CD4-positive, alpha-beta T cell (primary cell): ENCODE results near the gene MARCHF6. TPM values are rescaled to one million over a fixed set of nuclear protein-coding genes. Genes with fewer than 3 reads are reported as not detected.
"Not testable (repeated sequence)": the region's sequence is repeated elsewhere in the genome, so short reads cannot be mapped to it uniquely, and the experiment has no call there.

Experiments used
- ATAC-seq: fragments of 200-7000 bp; cut with Tn5 transposase; one replicate; pipeline ENCODE4 v1.10.0; 2022; ENCODE audit warnings: mild to moderate bottlenecking; ENCODE audit not compliant: poor library complexity
- CTCF ChIA-PET: fragments of 350-600 bp; sonication (Branson Sonifier 250); formaldehyde crosslinking; loops from one replicate; lab custom pipeline; 2021; ENCODE audit warnings: antibody characterized with exemption, inconsistent platforms; lab: Charles Lee
- POLR2A ChIA-PET: fragments of 350-600 bp; sonication (Branson Sonifier 250); formaldehyde crosslinking; loops from one replicate; lab custom pipeline; 2021; ENCODE audit warnings: antibody characterized with exemption, inconsistent platforms; lab: Charles Lee
- DNase-seq, 14 experiments: peaks; one replicate each; pipeline ENCODE4 v3.0.0-alpha.2; 2013 to 2020; ENCODE audit warnings: mixed read lengths in 2 of 14
- H3K27ac ChIP-seq, 2 donors: one replicate each; pipeline versions ENCODE4 v1.5.1 to v1.7.0; 2013; ENCODE audit warnings: low read length in 2 of 2, low read depth in 1 of 2, mild to moderate bottlenecking in 1 of 2
- H3K27me3 ChIP-seq, 2 experiments: 1 replicate in 1 of 2; 2 replicates in 1 of 2; pipeline versions ENCODE4 v1.6.1 to v1.7.0; 2013; ENCODE audit warnings: low read length in 2 of 2, control low read depth in 1 of 2, mild to moderate bottlenecking in 1 of 2, moderate library complexity in 1 of 2; ENCODE audit not compliant: insufficient read depth in 2 of 2, control insufficient read depth in 1 of 2
- H3K36me3 ChIP-seq: one replicate; pipeline ENCODE4 v1.6.1; 2013; ENCODE audit warnings: low read length, control low read depth; ENCODE audit not compliant: insufficient read depth
- H3K4me1 ChIP-seq: one replicate; pipeline ENCODE4 v1.6.1; 2013; ENCODE audit warnings: low read length, control low read depth; ENCODE audit not compliant: insufficient read depth
- H3K4me3 ChIP-seq: one replicate; pipeline ENCODE4 v1.5.1; 2013; ENCODE audit warnings: mild to moderate bottlenecking, low read length, moderate library complexity
- H3K9me3 ChIP-seq, 2 experiments: 1 replicate in 1 of 2; 2 replicates in 1 of 2; pipeline versions ENCODE4 v1.6.1 to v1.7.0; 2013; ENCODE audit warnings: low read length in 2 of 2, mild to moderate bottlenecking in 2 of 2, control low read depth in 1 of 2, moderate library complexity in 1 of 2; ENCODE audit not compliant: control insufficient read depth in 1 of 2, insufficient read depth in 1 of 2
- H3K27ac Mint-ChIP-seq: one replicate; pipeline ENCODE4 v1.8.0; 2020; ENCODE audit warnings: mixed read lengths
- H3K27me3 Mint-ChIP-seq: one replicate; pipeline ENCODE4 v1.8.0; 2021; ENCODE audit warnings: mixed read lengths
- H3K36me3 Mint-ChIP-seq: one replicate; pipeline ENCODE4 v1.8.0; 2021; ENCODE audit warnings: low read depth, mixed read lengths
- H3K4me1 Mint-ChIP-seq: one replicate; pipeline ENCODE4 v1.8.0; 2021; ENCODE audit warnings: low read depth, mixed read lengths
- H3K4me3 Mint-ChIP-seq: one replicate; pipeline ENCODE4 v1.8.0; 2020; ENCODE audit warnings: mild to moderate bottlenecking, mixed read lengths
- H3K9me3 Mint-ChIP-seq: one replicate; pipeline ENCODE4 v1.8.0; 2020; ENCODE audit warnings: mixed read lengths
- intact Hi-C, 2 experiments: fragments of 100-400 bp; cut with DNase I in 1 of 2; cut with micrococcal nuclease in 1 of 2; formaldehyde crosslinking; loops; one replicate each; pipeline versions ENCODE4 v1.15.1 to v1.9.0; 2023 to 2025; cut with DNase I, micrococcal nuclease
- total RNA-seq, 174 experiments: library from RNA in 2 of 174; stranded (reverse) in 2 of 174; gene quantifications; one replicate each; pipeline ENCODE4 v1.2.3 and lab custom pipeline; 2021 to 2026
- TF ChIP-seq, protein P1 (sequence below): fragments of 200-600 bp; IDR thresholded peaks from one replicate; pipeline ENCODE4 v1.8.0; 2022; ENCODE audit warnings: antibody characterized with exemption, mild to moderate bottlenecking

MARCHF6 gene
- total RNA-seq, 2 experiments from 2014 or later: 176 to 182 TPM

DNA sequence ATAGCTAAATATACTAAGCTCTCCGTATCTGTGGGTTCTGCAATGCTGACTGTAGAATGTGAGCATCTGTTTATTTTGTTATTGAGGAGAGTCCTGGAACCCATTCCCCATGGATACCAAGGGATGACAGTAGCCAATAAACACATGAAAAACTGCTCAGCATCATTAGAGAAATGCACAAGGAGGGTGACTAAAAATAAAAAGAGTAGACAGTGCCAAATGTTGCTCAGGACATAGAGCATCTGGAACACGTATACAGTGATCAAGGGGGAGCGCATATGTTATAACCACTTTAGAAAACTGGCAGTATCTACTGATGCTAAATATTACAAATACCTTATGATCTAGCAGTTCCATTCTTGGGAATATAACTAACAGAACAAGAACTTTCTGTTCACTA is 31.0 kb downstream of the MARCHF6 start:
- Histone ChIP-seq H3K27me3 (no peaks in the 10 kb centered on the region), H3K9me3 (no peaks in the 10 kb centered on the region), H3K4me3 (no peak overlapping the region), H3K4me1 (no peaks in the 10 kb centered on the region), H3K27ac (no peak overlapping the region), H3K36me3 (peaks cover 65% of the 10 kb centered on the region)
- DNase-seq (no peak), ATAC-seq (no peak)
- no peak overlapping the region for H3K27ac Mint-ChIP-seq
- no peaks in the 10 kb centered on the region for H3K9me3 Mint-ChIP-seq
- TF ChIP-seq, protein P1, sequence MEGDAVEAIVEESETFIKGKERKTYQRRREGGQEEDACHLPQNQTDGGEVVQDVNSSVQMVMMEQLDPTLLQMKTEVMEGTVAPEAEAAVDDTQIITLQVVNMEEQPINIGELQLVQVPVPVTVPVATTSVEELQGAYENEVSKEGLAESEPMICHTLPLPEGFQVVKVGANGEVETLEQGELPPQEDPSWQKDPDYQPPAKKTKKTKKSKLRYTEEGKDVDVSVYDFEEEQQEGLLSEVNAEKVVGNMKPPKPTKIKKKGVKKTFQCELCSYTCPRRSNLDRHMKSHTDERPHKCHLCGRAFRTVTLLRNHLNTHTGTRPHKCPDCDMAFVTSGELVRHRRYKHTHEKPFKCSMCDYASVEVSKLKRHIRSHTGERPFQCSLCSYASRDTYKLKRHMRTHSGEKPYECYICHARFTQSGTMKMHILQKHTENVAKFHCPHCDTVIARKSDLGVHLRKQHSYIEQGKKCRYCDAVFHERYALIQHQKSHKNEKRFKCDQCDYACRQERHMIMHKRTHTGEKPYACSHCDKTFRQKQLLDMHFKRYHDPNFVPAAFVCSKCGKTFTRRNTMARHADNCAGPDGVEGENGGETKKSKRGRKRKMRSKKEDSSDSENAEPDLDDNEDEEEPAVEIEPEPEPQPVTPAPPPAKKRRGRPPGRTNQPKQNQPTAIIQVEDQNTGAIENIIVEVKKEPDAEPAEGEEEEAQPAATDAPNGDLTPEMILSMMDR: no peak
- H3K4me3 Mint-ChIP-seq: no peak overlapping the region
- H3K27me3 Mint-ChIP-seq: no peaks in the 10 kb centered on the region
- ChIA-PET POLR2A (no interaction called here), CTCF (interaction anchor here (1.6 kb wide), 1 partner anchor 100 kb away, joined by 4 read pairs; no protein-coding TSS in a partner anchor)
- intact Hi-C loops: no loop called here
- H3K36me3 Mint-ChIP-seq: peaks cover 90% of the 10 kb centered on the region
- H3K4me1 Mint-ChIP-seq: peaks cover 14% of the 10 kb centered on the region

DNA sequence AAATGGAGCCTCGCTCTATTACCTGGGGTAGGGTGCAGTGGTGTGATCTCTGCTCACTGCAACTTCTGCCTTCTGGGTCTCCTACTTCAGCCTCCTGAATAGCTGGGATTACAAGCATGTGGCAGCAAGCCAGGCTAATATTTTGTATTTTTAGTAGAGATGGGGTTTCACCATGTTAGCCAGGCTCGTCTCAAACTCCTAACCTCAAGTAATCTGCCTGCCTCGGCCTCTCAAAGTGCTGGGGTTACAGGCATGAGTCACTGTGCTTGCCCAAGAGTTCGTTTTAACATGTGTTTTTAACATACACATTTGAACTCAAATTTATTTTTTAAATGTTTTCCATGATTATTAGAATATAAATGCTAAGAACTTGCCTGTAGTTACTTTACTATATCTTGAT is 34.2 kb downstream of the MARCHF6 start:
- TF ChIP-seq, protein P1: no peak
- intact Hi-C loops: loop anchor here in 1 of 2 experiments (5.0 kb wide), 1 partner anchor 35 kb away; the partner anchor contains the start of gene MARCHF6
- no peaks in the 10 kb centered on the region for H3K27me3 ChIP-seq
- Mint-ChIP-seq H3K4me3 (no peak overlapping the region), H3K27me3 (no peaks in the 10 kb centered on the region), H3K9me3 (no peaks in the 10 kb centered on the region), H3K4me1 (peaks cover 14% of the 10 kb centered on the region), H3K36me3 (peaks cover 95% of the 10 kb centered on the region), H3K27ac (no peak overlapping the region)
- no peak overlapping the region for H3K4me3 ChIP-seq
- H3K27ac ChIP-seq: no peak overlapping the region
- peaks cover 75% of the 10 kb centered on the region for H3K36me3 ChIP-seq
- no peak for ATAC-seq
- CTCF ChIA-PET: interaction anchor here (1.0 kb wide), 1 partner anchor 104 kb away, joined by 4 read pairs; no protein-coding TSS in a partner anchor
- POLR2A ChIA-PET: no interaction called here
- H3K9me3 ChIP-seq: no peaks in the 10 kb centered on the region
- no peak for DNase-seq
- H3K4me1 ChIP-seq: no peaks in the 10 kb centered on the region

DNA sequence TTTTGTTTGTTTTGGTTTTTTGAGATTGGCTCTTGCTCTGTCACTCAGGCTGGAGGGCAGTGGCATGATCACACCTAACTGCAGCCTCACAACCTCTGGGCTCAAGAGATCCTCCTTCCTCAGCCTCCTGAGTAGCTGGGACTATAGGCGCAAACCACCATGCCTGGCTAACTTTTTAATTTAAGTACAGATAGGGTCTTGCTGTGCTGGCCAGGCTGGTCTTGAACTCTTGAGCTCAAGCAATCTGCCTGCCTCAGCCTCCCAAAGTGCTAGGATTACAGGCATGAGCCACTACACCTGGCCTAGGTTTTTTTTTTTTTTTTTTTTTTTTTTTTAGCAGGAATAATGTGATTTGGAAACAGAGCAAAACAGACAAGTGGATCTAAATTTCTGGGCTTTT is 37.6 kb downstream of the MARCHF6 start:
- DNase-seq: no peak
- Mint-ChIP-seq H3K27ac (no peak overlapping the region), H3K36me3 (peaks cover 96% of the 10 kb centered on the region), H3K4me3 (no peak overlapping the region), H3K9me3 (no peaks in the 10 kb centered on the region), H3K27me3 (no peaks in the 10 kb centered on the region), H3K4me1 (no peaks in the 10 kb centered on the region)
- TF ChIP-seq, protein P1: no peak
- no peaks in the 10 kb centered on the region for H3K4me1 ChIP-seq
- H3K27me3 ChIP-seq: no peaks in the 10 kb centered on the region
- no peak overlapping the region for H3K27ac ChIP-seq
- intact Hi-C loops: no loop called here
- ATAC-seq: no peak
- ChIA-PET POLR2A (no interaction called here), CTCF (no interaction called here)
- no peak overlapping the region for H3K4me3 ChIP-seq
- H3K9me3 ChIP-seq: no peaks in the 10 kb centered on the region
- peaks cover 76% of the 10 kb centered on the region for H3K36me3 ChIP-seq

DNA sequence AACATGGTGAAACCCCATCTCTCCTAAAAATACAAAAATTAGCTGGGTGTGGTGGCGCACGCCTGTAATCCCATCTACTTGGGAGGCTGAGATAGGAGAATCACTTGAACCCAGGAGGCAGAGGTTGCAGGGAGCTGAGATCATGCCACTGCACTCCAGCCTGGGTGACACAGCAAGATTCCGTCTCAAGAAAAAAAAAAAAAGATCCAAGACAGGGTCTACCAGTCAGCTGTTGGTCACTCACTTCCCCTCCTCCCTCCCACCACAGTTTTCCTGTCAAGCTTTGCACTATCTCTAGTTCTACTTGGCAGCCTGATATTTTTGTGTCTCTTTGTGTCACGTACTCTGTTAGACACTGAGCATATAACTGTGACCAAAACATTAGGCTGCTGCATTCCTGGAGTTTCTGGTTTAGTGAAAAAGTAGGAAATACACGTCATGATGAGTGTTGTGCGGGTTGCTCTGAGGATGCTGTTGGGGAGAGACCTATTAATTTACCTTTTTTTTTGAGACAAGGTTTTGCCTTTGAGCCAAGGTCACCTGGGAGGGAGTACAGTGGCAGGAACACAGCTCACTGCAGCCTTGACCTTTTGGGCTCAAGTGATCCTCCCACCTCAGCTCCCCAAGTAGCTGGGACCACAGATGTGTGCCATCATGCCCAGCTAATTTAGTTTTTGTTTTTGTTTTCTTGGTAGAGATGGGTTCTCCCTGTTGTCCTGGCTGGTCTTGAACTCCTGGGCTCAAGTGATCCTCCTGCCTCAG is 39.3 kb downstream of the MARCHF6 start:
- ATAC-seq, H3K4me1 ChIP-seq, intact Hi-C loops, H3K4me3 ChIP-seq, H3K4me3 Mint-ChIP-seq, H3K27ac Mint-ChIP-seq, H3K27me3 ChIP-seq, H3K9me3 ChIP-seq, DNase-seq, H3K9me3 Mint-ChIP-seq, H3K27ac ChIP-seq, H3K4me1 Mint-ChIP-seq, H3K27me3 Mint-ChIP-seq: not testable (repeated sequence)
- peaks cover 81% of the 10 kb centered on the region for H3K36me3 ChIP-seq
- H3K36me3 Mint-ChIP-seq: peaks cover 98% of the 10 kb centered on the region
- ChIA-PET CTCF (interaction anchor here (1.0 kb wide), 1 partner anchor 109 kb away, joined by 3 read pairs; no protein-coding TSS in a partner anchor), POLR2A (interaction anchor here (1.2 to 1.3 kb wide), 2 partner anchors 38 to 39 kb away, joined by 3 to 4 read pairs; partner anchors contain the start of gene MARCHF6)
